Endometrial microvascular endothelial cells (primary cell): ENCODE results near the gene CDC34. TPM values are rescaled to one million over a fixed set of nuclear protein-coding genes. Genes with fewer than 3 reads are reported as not detected.

Source experiments
- in situ Hi-C: cut with HindIII; loops from 2 replicates; pipeline ENCODE4 v1.10.0; 2017; ENCODE audit warnings: low sequenced_read_pairs, low pct_unique_long_range_greater_than_20kb; ENCODE audit errors: inconsistent ontology term
- total RNA-seq: library from RNA; depleted of rRNA; stranded (reverse); fragments of >200 nt; gene quantifications from one replicate; pipeline ENCODE4 v1.2.3, GENCODE V29; 2015; ENCODE audit errors: inconsistent ontology term

The CDC34 gene
- total RNA-seq, 1 donor from 2014 or later: 84.7 TPM

- in situ Hi-C loops: no loop called here
Measured at GRCh38 chr19:566844-567243, 35.3 kb downstream of the CDC34 start.

- in situ Hi-C loops: no loop called here
Measured at GRCh38 chr19:567296-567900, 35.8 kb downstream of the CDC34 start.

DNA sequence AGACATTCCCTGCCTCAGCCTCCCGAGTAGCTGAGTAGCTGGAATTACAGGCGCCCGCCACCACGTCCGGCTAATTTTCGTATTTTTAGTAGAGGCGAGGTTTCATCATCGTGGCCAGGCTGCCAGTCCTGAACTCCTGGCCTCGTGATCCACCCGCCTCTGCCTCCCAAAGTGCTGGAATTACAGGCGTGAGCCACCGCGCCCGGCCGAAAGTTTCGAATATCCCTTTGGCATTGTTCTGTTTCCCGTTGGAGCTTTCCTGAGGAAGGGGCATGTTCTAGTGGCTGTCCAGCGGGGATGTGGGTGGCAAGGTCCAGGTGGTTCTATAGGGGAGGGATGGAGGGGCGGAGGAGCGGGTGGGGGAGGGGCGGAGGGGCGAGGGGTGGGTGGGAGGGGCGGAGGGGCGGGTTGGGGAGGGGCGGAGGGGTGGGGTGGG, 38.7 kb downstream of the CDC34 start:
- in situ Hi-C loops: no loop called here

GRCh38 chr19:570937-571565, 39.5 kb downstream of the CDC34 start:
- in situ Hi-C loops: no loop called here

- in situ Hi-C loops: no loop called here
Measured at GRCh38 chr19:571566-571974, 40.0 kb downstream of the CDC34 start.

DNA sequence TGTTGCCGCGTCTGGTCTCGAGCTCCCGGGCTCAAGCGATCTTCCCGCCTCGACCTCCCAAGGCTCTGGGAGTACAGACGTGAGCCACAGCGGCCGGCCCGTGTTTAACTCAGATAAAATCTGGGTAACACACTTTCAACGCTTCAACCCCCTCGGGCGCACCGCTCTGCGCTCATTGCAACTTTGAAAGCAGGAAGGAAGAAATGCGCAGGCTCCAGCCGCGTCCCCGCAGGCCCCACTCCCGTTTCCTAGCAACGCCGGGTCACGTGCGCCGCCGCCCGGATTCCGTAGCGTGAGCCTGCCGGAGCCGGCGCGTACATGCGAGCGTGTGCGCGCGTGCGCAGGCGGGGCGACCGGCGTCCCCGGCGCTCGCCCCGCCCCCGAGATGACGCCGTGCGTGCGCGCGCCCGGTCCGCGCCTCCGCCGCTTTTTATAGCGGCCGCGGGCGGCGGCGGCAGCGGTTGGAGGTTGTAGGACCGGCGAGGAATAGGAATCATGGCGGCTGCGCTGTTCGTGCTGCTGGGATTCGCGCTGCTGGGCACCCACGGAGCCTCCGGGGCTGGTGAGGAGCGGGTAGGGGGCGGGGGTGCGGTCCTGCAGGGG, 40.7 kb downstream of the CDC34 start, which contains the start of gene BSG:
BSG (plus strand) TSS at position 457 of the 603 bp plus-strand sequence; CDS start at position 496, 39 bp downstream.
- in situ Hi-C loops: no loop called here

GRCh38 chr19:572743-573518, 41.4 kb downstream of the CDC34 start:
- in situ Hi-C loops: no loop called here

DNA sequence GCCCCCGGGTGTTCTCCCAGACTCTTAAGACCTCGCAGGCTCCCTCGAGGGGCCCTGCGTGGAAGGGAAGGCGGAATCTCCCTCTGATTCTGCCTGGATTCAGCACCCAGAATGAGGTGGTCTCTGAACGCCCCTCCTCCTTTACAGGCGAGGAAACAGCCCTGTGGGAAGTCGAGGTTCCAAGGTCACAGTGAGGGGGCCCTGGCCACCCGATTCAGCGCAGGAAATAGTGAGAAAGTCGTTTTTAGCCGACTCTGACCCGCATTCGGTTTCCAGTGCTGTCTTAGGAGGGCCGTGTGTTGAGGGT, 41.9 kb downstream of the CDC34 start:
- in situ Hi-C loops: no loop called here

DNA sequence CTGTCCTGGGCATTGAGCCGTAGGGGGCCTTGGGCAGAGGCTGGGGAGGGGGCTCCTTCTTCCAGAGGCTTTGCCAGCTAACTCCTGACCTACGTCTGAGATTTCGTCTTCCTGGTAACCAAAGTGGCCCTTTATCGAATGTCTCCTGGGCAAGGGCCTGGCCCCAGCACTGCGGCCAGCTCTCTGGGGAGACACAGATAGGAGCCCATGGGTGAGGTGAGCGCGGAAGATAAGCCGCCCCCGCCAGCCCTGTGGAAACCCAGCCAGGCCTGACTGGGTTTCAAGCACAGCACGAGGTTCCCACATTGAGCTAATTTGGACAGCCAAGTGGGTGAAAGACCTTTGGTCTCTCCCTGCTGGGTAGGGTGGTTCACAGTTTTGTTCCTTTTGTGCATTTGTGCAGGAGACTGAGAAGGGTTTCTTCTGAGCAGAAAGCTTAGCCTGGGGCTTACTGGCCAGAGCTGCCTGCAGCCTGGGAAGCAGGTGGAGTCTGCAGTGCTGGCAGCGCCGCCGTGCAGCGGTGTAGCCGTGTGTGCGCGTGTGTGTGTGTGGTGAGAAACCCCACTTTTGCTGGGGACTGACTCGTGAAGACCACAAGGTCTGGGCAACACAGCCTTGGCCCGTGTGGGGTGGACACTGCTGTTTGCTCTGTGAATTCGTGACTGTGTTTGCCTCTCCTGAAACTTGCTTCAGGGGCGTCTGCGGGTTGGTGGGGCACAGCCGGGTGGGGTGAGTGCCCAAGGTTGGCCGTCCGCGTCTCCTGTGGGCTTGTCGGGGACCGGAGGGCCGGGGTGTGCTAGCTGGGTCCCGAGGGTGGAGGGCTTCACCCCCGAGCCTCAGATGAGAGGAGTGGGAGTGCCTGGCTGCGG, 43.3 kb downstream of the CDC34 start:
- in situ Hi-C loops: no loop called here

DNA sequence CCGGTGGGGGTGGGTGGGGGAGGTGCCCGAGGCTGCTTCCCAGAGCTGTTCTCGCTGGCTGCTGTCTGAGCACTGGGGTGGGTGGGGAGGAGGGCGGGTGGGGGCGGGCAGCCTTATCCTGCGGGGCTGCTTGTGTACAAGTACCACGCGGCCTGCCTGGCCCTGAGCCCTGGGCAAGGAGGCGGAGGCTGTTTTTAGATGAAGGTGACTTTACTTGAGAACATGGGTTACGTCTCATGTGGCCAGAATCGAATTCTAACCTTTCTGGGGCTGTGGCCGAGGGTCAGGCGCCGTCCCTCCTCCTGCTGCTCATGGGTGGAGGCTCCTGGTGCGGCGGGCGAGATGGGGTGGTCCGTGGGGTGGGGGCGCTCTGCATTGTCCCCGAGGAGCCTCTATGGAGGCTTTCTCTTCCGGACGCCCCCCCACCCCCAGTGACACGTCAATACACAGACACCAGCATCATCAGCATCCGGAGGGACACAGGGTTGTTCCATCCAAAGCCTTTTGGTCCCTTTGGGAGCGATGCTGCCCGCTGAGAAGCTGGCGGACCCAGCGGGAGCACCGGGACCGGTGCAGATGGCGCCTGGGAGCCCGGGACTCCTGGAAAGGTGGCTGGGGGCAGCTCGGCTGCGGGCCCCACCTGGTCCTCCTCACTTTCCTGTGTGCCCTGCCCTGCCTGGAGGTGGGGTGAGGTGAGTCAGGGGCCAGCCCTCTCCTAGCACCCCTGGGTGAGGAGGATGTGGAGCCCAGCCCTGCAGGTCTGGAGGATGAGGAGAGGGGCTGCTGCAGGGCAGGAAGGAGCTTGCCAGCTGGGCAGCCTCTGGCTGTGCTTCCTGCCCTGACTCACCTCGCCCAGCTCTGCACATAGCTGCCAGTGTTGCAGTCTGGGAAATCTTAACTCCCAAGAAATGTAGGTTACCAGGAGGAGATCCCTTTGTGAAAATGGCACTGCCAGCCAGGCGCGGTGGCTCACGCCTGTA, 44.3 kb downstream of the CDC34 start:
- in situ Hi-C loops: no loop called here

DNA sequence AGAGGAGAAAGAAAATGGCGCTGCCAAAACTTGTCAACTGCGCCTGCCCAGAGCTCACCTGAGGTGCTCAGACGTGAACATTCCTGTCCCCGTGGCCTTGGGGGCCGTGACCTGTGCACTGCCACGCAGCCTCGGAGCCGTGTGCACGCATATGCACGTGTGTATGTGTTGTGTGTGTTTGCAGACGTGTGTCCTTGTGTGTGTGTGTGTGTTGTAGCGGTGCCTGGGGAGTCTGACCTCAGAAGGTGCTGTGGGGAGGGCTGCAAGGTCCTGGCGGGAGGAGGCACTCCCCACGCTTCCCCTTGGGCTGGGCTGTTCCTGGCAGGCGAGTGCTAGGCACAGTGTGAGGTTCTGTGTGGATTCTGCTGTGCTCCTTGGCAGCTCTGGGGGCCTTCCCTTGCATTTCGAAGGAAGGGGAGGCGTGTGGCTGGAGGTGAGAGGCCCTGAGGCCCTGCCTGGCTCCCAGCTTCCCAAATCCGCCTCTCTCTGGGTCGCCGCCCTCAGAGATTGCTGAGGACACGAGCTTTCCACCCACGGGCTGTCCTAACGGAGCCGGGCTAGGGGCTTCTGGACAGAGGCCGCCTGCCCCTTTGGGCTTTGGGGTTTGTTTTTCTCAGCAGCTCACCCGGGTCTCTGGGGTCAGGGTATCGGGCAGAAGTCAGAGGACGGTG, 45.3 kb downstream of the CDC34 start:
- in situ Hi-C loops: no loop called here

GRCh38 chr19:577439-578392, 46.2 kb downstream of the CDC34 start:
- in situ Hi-C loops: no loop called here

DNA sequence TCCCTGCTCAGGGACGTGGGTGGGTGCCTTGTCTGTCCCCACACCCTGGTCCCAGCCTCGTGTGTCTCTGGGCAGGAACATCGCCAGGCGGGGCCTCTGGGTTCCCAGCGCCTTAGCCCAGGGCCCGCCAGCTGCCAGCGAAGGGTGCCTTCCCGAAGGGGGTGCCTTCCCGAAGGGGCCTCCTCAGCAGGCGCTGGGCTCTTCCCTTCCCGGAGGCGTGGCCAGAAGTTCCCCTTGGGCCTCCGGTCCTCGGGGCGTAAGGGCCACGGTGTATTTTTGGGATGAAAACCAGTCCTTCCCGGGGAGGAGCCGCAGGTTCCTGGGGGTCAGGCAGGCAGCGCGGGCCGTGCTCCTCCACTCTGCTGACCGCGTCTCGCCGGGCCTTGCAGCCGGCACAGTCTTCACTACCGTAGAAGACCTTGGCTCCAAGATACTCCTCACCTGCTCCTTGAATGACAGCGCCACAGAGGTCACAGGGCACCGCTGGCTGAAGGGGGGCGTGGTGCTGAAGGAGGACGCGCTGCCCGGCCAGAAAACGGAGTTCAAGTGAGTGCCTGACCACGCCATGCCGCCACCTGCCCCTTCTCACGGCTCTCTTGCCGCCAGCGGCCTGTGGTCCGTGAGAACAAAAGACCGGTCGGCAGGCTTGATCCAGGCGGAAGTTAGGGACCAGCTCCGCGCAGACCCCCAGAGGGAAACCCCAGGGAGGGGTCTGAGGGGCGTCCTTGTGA, 47.7 kb downstream of the CDC34 start:
- in situ Hi-C loops: no loop called here

DNA sequence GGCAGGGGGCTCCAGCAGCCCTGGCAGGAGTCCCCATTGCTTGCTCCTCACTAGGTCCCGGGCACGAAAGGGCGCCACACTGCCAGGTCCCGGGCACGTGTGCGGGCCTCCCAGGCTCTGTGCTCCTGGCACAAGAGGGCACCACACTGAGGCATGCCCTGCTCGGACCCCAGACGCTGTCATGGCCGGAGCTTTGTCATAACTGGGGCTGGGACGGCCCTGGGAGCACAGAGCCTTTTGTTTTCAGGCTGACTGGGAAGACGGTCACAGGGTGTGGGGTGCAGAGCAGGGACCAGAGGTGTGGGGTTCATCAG, 48.2 kb downstream of the CDC34 start:
- in situ Hi-C loops: no loop called here

DNA sequence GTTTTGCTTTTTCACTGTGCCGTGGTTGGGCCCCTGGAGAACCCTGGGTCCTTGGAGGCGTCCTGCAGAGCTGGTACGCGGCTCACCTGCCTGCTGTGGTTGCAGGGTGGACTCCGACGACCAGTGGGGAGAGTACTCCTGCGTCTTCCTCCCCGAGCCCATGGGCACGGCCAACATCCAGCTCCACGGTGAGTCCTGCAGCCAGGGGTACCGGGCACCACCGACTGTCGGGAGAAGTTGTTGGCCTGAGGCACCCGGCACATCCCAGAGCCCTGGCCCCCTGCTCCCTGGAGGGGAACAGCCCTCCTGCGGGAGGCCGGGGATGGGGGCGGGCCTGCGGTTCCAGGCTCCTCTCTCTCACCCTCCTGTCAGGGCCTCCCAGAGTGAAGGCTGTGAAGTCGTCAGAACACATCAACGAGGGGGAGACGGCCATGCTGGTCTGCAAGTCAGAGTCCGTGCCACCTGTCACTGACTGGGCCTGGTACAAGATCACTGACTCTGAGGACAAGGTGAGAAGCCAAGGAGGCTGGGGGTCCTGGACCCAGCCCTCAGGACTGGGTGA, 48.8 kb downstream of the CDC34 start:
- in situ Hi-C loops: no loop called here
